Mesothelial cell of epicardium (in vitro differentiated cells): ENCODE results near the gene TMEM72. TPM values are rescaled to one million over a fixed set of nuclear protein-coding genes. Genes with fewer than 3 reads are reported as not detected.
A peak's percentile ranks its signal among the peaks of the same experiment; 100 is the strongest.

Experiments used
- DNase-seq, 2 experiments: peaks; one replicate each; pipeline ENCODE4 v3.0.0; 2021; ENCODE audit warnings: low spot score in 2 of 2; ENCODE audit not compliant: unreplicated experiment in 2 of 2
- H3K27ac Mint-ChIP-seq: 2 replicates; pipeline ENCODE4 v1.8.0; 2021; ENCODE audit warnings: mixed read lengths
- H3K27me3 Mint-ChIP-seq: 2 replicates; pipeline ENCODE4 v1.8.0; 2021; ENCODE audit warnings: low read depth, mixed read lengths
- H3K36me3 Mint-ChIP-seq: 2 replicates; pipeline ENCODE4 v1.8.0; 2021; ENCODE audit warnings: mixed read lengths
- H3K4me1 Mint-ChIP-seq: 2 replicates; pipeline ENCODE4 v1.8.0; 2021; ENCODE audit warnings: mixed read lengths
- H3K4me3 Mint-ChIP-seq: 2 replicates; pipeline ENCODE4 v1.8.0; 2021; ENCODE audit warnings: mild to moderate bottlenecking, moderate library complexity, mixed read lengths
- H3K9me3 Mint-ChIP-seq: 2 replicates; pipeline ENCODE4 v1.8.0; 2021; ENCODE audit warnings: mixed read lengths
- total RNA-seq: library from RNA; stranded (reverse); gene quantifications from 3 replicates; pipeline ENCODE4 v1.2.1, GENCODE V29; 2021
- TF ChIP-seq, protein P1 (sequence below): fragments of 200-600 bp; sonication (generic); IDR thresholded peaks from one replicate; pipeline ENCODE4 v1.5.0; 2021; ENCODE audit warnings: antibody characterized with exemption; ENCODE audit not compliant: unreplicated experiment

TMEM72 gene
- total RNA-seq, 1 donor from 2014 or later: 0.67 TPM

DNA sequence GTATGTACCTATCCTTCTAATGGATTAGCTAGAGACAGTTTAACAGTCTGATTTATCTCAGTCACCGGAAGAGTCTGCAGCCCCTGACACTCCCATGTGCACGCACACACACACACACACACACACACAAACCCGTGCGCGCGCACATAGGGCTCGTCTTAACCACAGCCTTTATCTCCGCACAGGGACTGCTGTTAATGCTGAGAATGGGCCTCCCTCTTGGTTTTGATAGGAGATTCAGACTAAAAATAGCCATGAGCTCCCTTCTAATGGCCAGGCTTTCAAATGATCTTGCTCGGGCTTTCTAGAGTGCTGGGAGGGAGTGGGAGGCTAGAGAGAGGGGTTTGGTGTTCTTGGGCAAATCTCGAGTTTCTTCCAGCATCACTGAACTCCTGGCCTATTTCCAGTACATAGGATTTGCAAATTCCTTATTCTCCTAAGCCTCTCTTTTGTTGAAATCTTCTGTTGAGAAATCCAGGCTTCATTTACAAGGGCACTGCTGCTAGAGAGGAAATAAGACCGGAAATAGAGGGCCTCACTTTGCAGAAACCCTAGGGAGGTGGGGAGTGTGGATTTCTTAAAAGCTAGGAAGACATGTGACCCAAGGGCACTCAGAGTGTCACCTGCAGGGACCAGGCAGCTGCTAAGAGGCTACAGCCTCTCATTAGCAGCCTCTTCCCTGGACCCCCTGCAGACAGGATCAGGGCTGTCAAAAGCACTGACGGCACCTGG, 2.4 kb downstream of the TMEM72 start:
- DNase-seq: no peak
- Mint-ChIP-seq H3K4me3 (peak overlapping the region; percentile 10), H3K4me1 (peaks cover 48% of the 10 kb centered on the region), H3K27ac (peak overlapping the region; percentile 89), H3K36me3 (peaks cover 10% of the 10 kb centered on the region), H3K27me3 (no peaks in the 10 kb centered on the region), H3K9me3 (peaks cover 9% of the 10 kb centered on the region)
- TF ChIP-seq, protein P1, sequence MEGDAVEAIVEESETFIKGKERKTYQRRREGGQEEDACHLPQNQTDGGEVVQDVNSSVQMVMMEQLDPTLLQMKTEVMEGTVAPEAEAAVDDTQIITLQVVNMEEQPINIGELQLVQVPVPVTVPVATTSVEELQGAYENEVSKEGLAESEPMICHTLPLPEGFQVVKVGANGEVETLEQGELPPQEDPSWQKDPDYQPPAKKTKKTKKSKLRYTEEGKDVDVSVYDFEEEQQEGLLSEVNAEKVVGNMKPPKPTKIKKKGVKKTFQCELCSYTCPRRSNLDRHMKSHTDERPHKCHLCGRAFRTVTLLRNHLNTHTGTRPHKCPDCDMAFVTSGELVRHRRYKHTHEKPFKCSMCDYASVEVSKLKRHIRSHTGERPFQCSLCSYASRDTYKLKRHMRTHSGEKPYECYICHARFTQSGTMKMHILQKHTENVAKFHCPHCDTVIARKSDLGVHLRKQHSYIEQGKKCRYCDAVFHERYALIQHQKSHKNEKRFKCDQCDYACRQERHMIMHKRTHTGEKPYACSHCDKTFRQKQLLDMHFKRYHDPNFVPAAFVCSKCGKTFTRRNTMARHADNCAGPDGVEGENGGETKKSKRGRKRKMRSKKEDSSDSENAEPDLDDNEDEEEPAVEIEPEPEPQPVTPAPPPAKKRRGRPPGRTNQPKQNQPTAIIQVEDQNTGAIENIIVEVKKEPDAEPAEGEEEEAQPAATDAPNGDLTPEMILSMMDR: no peak

DNA sequence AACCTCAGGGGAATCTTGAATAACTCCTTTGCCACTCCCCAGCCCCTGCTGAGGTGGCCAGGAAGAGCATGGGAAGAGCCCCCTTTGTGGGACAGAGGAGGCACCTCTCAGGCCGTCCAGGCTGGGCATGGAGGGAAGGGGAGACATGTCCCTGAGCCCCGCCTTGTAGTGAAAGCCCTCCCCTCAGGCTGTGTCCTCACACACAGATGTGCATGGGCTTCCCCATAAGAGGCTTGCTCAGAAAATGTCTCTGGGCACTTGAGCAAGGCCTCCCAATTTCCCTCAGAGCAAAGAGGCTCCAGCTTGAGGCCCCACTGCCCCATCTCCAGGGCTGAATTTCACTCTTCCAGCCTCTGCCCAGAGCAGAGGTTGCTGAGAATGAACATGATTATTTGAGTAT, 3.8 kb downstream of the TMEM72 start:
- Mint-ChIP-seq H3K9me3 (peaks cover 15% of the 10 kb centered on the region), H3K4me3 (no peak overlapping the region), H3K27ac (no peak overlapping the region), H3K4me1 (peaks cover 38% of the 10 kb centered on the region), H3K27me3 (no peaks in the 10 kb centered on the region), H3K36me3 (peaks cover 10% of the 10 kb centered on the region)
- DNase-seq: no peak
- TF ChIP-seq, protein P1: no peak

DNA sequence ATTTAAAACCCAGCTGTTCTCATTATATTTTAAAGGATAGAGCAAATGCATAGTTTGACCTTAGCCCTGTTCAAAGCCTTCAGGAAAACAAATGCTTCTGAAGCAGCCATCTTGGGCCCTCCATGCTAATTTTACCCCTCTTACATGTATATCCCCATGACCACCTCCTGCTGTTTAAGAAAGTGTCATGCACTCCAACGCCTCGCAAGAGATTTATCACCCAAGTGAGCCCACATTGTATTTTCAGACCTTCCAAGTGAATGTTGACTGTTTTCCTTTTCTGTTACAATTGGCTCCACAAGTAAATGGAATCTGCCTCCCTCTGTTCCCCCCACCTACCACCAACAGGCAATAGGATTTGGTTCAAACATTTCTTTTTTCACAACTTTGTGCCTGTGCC, 5.3 kb downstream of the TMEM72 start:
- Mint-ChIP-seq H3K36me3 (peaks cover 12% of the 10 kb centered on the region), H3K27me3 (no peaks in the 10 kb centered on the region), H3K4me1 (peaks cover 25% of the 10 kb centered on the region), H3K9me3 (peaks cover 15% of the 10 kb centered on the region), H3K27ac (no peak overlapping the region), H3K4me3 (no peak overlapping the region)
- TF ChIP-seq, protein P1: no peak
- DNase-seq: no peak

GRCh38 chr10:44917848-44918247, 6.7 kb downstream of the TMEM72 start:
- Mint-ChIP-seq H3K36me3 (peaks cover 12% of the 10 kb centered on the region), H3K27me3 (no peaks in the 10 kb centered on the region), H3K4me1 (peaks cover 14% of the 10 kb centered on the region), H3K27ac (no peak overlapping the region), H3K4me3 (no peak overlapping the region), H3K9me3 (peaks cover 15% of the 10 kb centered on the region)
- TF ChIP-seq, protein P1: no peak
- no peak for DNase-seq

DNA sequence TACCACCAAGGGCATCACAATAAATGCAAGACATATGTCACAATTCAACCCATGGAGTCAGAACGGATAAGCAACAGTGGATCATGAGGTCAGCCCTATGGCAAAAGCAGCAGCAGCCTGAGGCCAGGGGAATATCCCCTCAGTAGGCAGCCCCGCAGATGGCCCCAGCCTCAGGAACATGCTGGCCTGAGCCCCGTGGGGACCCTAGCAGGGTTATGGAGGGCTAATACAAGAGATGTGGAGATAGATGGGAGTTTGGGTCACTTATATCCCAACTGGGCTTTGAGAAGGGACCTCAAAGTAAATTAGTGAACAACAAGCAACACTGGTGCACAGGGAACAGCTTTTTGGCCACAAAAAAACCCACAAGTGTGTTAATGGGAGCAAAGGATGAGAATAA, 9.1 kb downstream of the TMEM72 start:
- no peak overlapping the region for H3K27ac Mint-ChIP-seq
- H3K36me3 Mint-ChIP-seq: peaks cover 14% of the 10 kb centered on the region
- DNase-seq: no peak
- no peaks in the 10 kb centered on the region for H3K4me1 Mint-ChIP-seq
- no peak overlapping the region for H3K4me3 Mint-ChIP-seq
- H3K27me3 Mint-ChIP-seq: no peaks in the 10 kb centered on the region
- peaks cover 15% of the 10 kb centered on the region for H3K9me3 Mint-ChIP-seq
- TF ChIP-seq, protein P1: no peak
